ENCODE results near the gene CPA4. TPM values are rescaled to one million over a fixed set of nuclear protein-coding genes. Genes with fewer than 3 reads are reported as not detected.

The CPA4 gene
- total and polyA plus RNA-seq, 2 of the 13 experiments (the other 11 are each of a cell fraction or from before 2014, with no cell fraction given), result 0.20 to 0.22 TPM

DNA sequence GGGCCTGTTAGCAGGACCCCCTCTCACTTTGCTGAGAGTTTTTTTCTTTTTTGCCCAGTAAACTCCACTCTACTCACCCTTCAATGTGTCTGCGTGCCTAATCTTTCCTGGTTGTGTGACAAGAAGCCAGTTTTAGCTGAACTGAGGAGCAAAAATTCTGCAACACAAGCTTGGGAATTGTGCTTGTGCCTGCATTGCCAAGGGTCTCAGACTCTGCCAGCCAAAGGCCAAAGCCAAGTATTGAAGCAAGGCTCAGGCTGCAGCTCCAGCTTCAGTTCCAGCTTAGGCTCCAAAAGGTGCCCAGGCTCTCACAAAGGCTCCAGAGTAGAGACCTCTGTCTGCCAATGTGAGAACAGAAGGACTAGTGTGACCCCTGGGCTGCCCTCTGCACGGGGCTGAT, 30.5 kb upstream of the CPA4 start (continued):
- TF ChIP-seq, protein P1, sequence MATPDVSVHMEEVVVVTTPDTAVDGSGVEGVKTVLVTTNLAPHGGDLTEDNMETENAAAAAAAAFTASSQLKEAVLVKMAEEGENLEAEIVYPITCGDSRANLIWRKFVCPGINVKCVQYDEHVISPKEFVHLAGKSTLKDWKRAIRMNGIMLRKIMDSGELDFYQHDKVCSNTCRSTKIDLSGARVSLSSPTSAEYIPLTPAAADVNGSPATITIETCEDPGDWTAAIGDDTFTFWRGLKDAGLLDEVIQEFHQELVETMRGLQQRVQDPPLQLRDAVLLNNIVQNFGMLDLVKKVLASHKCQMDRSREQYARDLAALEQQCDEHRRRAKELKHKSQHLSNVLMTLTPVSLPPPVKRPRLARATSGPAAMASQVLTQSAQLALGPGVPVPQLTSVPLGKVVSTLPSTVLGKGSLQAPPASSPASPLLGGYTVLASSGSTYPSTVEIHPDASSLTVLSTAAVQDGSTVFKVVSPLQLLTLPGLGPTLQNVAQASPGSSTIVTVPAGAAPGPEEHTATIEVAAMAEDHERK (CRISPR knock-in tag; IDR thresholded peaks at IDR 0.05; ENCODE audit: low read depth), result no peak

DNA sequence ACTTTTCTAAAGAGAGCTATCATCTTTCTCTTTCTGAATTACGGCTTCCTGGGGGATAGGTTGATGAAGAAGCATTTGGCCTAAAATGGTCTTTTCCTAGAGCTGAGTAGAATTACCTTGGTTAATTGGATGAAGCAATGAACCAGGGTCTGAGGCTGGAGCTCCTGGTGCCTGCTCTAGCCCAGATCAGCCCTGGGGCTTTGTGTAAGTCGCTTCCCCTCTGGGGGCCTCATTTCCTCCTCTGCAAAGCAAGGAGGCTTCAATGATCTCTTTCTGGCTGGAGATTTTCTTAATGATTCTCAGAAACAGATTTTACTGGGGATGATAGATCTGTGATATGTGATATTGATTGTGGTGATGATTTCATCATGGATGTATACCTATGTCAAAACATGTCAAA, 29.8 kb upstream of the CPA4 start:
- FAIRE-seq (no peak), DNase-seq (ENCODE audit: low spot score) (no peak), ATAC-seq (no peak)
- POLR2A ChIA-PET, result no interaction called here
- Histone ChIP-seq H3K4me1 (ENCODE audit: insufficient read depth, low read length) (peaks cover 5% of the 10 kb centered on the region; the same call in 1 of the 2 replicates), H3K79me2 (ENCODE audit: insufficient read depth, low read length) (no peaks in the 10 kb centered on the region), H3K9me3 (ENCODE audit: low read length) (no peaks in the 10 kb centered on the region), H3K36me3 (replicated peaks in 1 of 2; ENCODE audit: control insufficient read depth in 1 of 2, insufficient read depth in 2 of 2, low read length in 2 of 2) (no peaks in the 10 kb centered on the region), H3K27me3 (ENCODE audit: control insufficient read depth in 1 of 2, insufficient read depth in 2 of 2, low read length in 2 of 2) (peaks cover 0 to 5% of the 10 kb centered on the region in 2 experiments; a peak in 2 of 5 replicates), H4K20me1 (ENCODE audit: insufficient read depth, low read length) (no peaks in the 10 kb centered on the region), H3K27ac (ENCODE audit: extremely low read length, insufficient read depth, low read length) (no peak overlapping the region), H3K4me3 (replicated peaks in 1 of 3; ENCODE audit: insufficient read depth in 1 of 3, low read depth in 2 of 3, low read length in 3 of 3) (no peak overlapping the region), H2AFZ (ENCODE audit: low read length) (no peak overlapping the region), H3K9ac (ENCODE audit: insufficient read depth, low read depth, low read length) (no peak overlapping the region), H3K4me2 (ENCODE audit: low read depth, low read length) (no peak overlapping the region)
- 16% methylated on average over 2 of the region's 2 CpGs for WGBS (ENCODE audit: low lambda C conversion rate)
- intact Hi-C loops (cut with micrococcal nuclease; ENCODE audit: unreplicated experiment), result no loop called here
- no TSS peak for BruUV-seq (replicated peaks)
- in situ Hi-C loops (cut with HindIII; ENCODE audit: extremely low pct_ligation_motif_present, low pct_unique_long_range_greater_than_20kb), result no loop called here
- no peak for TF ChIP-seq ZSCAN21 (CRISPR knock-in tag; IDR thresholded peaks at IDR 0.05; ENCODE audit: borderline replicate concordance)
- CTCF ChIA-PET (ENCODE audit: low intra/inter-chr PET ratio, low total read pairs), result no interaction called here

GRCh38 chr7:130266258-130266960, 26.6 kb upstream of the CPA4 start, which contains the start of gene CPA2:
TSS of gene CPA2 (plus strand) at chr7:130266863. CDS start at chr7:130266882, 19 bp downstream.
- no peaks in the 10 kb centered on the region for H4K20me1 ChIP-seq (ENCODE audit: insufficient read depth, low read length)
- no peaks in the 10 kb centered on the region for H3K9me3 ChIP-seq (ENCODE audit: low read length)
- H3K4me2 ChIP-seq (ENCODE audit: low read depth, low read length), result no peak within 1 kb of the TSS
- H3K27me3 ChIP-seq (ENCODE audit: control insufficient read depth in 1 of 2, insufficient read depth in 2 of 2, low read length in 2 of 2), result peaks cover 0 to 5% of the 10 kb centered on the region in 2 experiments; a peak in 2 of 5 replicates
- in situ Hi-C loops (cut with HindIII; ENCODE audit: extremely low pct_ligation_motif_present, low pct_unique_long_range_greater_than_20kb) (no loop called here), intact Hi-C loops (cut with micrococcal nuclease; ENCODE audit: unreplicated experiment) (no loop called here)
- no peak within 1 kb of the TSS for H3K4me3 ChIP-seq (replicated peaks in 1 of 3; ENCODE audit: insufficient read depth in 1 of 3, low read depth in 2 of 3, low read length in 3 of 3)
- whole genome bisulfite sequencing (ENCODE audit: low lambda C conversion rate), result 8% methylated on average over 3 of the region's 3 CpGs
- ATAC-seq, result no peak; the same call in 2 of the 3 replicates
- TF ChIP-seq PAX8 (CRISPR knock-in tag; IDR thresholded peaks at IDR 0.05; ENCODE audit: borderline replicate concordance), result no peak
- TF ChIP-seq ATRX (CRISPR knock-in tag; IDR thresholded peaks at IDR 0.05; ENCODE audit: borderline replicate concordance), result no peak
- TF ChIP-seq ARID3A (IDR thresholded peaks at IDR 0.05; ENCODE audit: low read depth, low read length), result peak; percentile 32; the same call in 1 of the 2 replicates
- TF ChIP-seq ZNF619 (CRISPR knock-in tag; IDR thresholded peaks at IDR 0.05), result no peak
- H3K4me1 ChIP-seq (ENCODE audit: insufficient read depth, low read length), result peaks cover 5% of the 10 kb centered on the region; the same call in 1 of the 2 replicates
- DNase-seq (ENCODE audit: low spot score), result no peak
- no peak within 1 kb of the TSS for H3K27ac ChIP-seq (ENCODE audit: extremely low read length, insufficient read depth, low read length)
- FAIRE-seq, result no peak
- H2AFZ ChIP-seq (ENCODE audit: low read length), result no peak within 1 kb of the TSS
- POLR2A ChIA-PET, result no interaction called here
- CTCF ChIA-PET (ENCODE audit: low intra/inter-chr PET ratio, low total read pairs), result no interaction called here
- no peaks in the 10 kb centered on the region for H3K36me3 ChIP-seq (replicated peaks in 1 of 2; ENCODE audit: control insufficient read depth in 1 of 2, insufficient read depth in 2 of 2, low read length in 2 of 2)
- no peaks in the 10 kb centered on the region for H3K79me2 ChIP-seq (ENCODE audit: insufficient read depth, low read length)
- no peak within 1 kb of the TSS for H3K9ac ChIP-seq (ENCODE audit: insufficient read depth, low read depth, low read length)
- BruUV-seq (replicated peaks), result no TSS peak
